Activated CD8-positive, alpha-beta memory T cell treated with anti-CD3 and anti-CD28 coated beads for 24 hours (primary cell): ENCODE data around the gene HS3ST6.
"Not testable (repeated sequence)": the region's sequence is repeated elsewhere in the genome, so short reads cannot be mapped to it uniquely, and the experiment has no call there.

Source experiments
- DNase-seq: peaks from one replicate; pipeline ENCODE4 v3.0.0-alpha.2; 2020

The HS3ST6 gene

DNA sequence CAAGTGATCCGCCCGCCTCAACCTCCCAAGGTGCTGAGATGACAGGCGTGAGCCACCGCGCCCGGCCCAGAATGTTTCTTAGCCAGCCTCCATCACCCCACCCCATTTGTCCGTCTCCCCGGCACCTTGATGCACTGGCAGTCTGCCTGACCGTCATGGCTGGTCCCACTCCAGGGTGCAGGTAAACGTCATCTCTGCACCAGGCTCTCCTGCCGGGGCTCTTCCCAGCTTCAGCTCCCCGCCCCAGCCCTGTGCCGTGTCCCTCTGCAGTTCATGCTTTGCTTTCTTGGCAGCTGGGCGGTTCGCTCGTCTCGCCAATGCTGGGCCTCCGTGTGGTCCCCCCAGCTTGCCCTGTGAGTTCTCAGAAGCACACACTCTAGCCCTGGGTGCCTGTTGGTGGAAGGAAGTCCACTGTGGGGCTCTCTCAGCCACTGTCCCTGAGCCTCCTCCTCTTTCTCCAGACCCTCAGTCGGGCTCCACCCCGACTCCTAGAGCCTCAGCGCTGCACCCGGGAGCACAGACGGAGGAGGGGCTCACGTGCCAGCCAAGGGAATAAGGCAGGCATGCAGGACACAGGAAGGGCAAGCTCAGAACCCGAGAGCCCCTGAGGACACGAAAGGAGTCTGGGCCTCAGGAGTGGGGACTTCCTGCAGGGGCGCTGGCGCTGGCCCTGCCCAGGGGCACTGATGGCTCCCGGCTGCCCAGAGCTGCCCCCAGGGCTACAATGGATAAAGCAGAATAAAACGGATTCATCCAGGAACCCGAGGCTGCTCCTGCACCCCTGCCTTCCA is 12.0 kb downstream of the HS3ST6 start:
- no peak for DNase-seq

DNA sequence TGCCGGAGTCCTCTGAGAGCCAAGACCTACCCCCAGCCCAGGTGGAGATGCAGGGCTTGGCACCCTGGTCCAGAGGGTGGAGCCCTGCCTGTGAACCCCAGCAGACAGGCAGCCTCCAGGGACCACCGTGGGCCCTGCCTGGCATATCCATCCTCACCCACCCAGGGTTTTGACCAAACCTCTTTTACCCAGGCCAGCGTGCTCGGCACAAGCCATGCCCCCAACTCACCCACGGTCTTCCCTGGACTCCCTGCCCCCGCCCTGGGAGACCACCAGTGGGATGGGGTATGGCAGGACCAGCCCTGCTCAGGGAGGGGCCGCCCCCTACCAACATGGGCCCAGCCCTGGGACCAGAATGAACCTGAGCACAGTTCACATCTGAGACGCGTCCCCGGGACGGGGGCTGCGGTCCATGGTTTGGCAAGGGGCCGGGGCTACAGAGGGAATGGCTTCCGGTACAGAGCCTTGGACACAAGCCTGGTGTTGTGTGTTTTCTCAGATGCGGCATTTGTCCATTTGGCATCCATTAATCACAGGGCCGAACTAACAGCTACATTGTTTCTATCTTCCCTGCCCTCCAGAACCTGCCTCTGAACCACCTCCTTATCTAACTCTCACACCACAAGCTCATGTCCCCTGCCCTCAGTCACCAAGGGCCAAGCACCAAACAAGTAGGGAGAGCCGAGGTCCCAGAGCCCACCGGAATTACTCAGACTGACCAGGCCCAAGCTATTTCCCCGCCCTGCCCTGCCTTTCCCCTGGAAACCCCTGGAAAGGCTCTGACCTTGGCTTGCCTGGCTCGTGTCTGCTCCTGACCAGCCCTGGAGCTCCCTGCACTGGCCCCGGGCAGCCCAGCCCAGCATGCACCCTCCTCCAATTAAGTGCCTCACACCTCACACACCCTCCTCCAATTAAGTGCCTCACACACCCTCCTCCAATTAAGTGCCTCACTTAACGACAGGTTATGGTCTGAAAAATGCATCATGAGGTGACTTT is 14.1 kb downstream of the HS3ST6 start:
- DNase-seq = no peak

DNA sequence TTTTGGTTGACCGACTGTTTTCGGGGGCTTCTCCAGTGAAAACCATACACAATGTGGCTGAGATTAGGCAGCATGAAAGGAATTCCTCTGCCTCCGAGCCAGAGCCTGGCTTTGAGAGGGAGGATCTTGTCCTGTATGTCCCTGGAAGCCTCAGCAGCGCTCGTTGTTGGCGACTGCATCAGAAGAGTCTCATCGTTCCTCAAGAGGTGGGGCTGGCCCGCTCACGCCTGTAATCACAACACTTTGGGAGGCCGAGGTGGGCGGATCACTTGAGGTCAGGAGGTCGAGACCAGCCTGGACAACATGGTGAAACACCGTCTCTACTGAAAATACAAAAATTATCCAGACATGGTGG is 15.0 kb downstream of the HS3ST6 start:
- no peak for DNase-seq

DNA sequence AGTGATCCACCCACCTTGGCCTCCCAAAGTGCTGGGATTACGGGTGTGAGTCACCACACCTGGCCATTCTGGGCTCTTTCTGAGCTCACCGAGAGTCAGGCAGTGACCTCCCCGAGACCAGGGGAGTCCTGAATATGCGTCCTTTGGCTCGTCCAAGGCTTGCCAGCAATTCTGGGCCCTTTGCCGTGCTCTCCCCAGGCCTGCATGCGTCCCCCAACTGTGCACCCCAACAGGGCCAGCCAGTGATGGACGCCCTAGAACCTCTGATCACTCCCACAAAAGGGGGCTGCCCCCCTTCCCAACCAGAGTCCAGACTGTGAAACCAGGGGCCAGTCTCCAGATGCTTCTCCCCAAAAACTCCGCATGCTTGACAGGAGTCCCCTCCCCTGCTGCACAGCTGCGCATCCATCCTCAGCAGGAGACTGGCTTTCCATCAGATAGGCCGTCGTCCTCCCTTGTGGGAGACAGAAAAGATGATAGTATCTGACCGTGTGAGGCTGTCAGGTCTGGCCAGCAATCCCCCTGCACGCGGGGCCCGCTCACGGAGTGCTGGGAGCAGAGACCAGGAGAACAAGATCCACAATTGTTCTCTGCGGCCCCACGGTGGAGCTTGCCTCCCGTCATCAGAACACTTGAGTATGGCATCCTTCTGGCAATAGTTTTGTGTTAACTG is 15.5 kb downstream of the HS3ST6 start:
- DNase-seq = no peak

DNA sequence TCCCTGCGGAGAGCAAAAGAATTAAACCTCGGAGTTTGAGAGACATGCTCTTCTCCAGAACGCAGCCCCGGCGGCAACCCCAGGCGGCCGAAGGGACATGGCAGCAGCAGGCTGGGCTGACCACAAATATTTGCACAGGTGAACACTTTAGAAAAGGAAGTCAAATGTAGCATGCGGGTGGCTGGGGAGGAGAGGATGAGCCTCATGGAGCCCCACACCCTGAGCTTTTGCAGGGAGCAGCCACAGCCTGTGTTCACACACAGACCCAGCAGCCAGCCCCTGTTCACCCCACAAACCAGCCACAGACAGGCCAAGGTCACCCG is 17.8 kb downstream of the HS3ST6 start:
- no peak for DNase-seq

DNA sequence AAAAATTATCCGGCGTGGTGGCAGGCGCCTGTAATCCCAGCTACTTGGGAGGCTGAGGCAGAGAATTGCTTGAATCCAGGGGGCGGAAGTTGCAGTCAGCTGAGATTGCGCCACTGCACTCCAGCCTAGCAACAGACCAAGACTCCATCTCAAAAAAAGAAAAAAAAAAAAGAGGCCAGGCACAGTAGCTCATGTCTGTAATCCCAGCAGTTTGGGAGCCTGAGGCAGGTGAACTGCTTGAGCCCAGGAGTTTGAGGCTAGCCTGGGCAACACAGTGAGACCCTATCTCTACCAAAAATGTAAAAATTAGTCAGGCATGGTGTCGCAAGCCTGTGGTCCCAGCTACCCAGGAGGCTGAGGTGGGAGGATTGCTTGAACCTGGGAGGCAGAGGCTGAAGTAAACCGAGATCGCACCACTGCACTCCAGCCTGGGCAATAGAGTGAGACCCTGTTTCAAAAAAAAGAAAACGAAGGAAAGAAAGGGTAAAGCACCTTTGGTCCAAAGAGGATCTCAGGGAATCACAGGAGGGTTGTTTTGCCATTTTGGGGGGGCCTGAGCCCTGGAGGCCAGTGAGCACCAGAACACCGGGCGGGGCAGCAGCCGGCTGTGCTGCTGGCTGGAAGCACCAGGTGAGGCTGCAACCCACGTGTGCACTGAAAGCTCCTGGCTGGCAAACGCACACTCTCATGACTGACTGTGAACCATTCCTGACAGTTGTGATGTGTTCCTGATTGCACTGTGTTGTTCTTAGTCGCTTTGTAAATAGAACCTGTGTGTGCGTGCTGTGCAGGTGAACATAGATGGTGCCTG is 18.4 kb downstream of the HS3ST6 start:
- no peak for DNase-seq

DNA sequence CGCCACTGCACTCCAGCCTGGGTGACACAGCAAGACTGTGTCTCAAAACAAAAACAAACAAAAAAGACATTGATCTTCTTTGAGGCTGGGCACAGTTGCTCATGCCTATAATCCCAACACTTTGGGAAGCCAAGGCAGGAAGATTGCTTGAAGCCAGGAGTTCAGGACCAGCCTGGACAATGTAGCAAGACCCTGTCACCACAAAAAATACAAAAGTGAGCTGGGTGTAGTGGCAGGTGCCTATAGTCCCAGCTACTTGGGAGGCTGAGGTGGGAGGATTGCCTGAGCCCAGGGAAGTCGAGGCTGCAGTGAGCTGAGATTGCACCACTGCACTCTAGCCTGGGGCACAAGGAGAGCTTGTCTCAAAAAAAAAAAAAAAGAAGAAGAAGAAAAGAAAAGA is 20.5 kb downstream of the HS3ST6 start:
- DNase-seq = not testable (repeated sequence)

DNA sequence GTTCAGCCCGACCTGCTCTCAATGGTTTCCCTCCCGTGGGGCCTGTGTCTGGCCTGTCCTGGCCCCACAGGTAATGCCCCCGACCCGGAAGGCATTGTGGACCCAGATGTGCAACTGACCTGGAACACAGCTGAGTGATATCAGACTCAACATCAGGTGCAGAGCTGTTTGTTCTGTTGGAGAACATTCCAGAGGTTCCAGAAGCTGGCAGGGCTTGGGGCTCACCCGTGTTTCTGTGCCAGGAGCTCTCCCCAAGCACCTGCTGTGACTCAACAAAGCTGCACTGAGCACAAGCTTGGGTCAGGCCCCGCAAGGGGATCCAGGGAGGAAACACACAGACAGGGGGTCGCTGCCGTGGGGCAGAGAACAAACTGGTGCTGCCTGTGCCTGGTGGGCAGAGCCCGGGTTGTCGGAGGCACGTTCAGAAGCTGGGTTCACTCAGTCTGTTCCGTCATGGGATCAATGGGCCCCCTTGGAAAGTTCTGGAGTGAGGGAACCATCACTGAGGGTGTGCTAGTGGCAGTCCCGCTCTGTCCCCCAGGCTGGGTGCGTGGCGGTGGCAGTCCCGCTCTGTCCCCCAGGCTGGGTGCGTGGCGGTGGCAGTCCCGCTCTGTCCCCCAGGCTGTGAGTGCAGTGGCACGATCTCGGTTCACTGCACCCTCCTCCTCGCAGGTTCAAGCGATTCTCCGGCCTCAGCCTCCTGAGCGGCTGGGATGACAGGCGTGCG is 22.1 kb downstream of the HS3ST6 start:
- no peak for DNase-seq

DNA sequence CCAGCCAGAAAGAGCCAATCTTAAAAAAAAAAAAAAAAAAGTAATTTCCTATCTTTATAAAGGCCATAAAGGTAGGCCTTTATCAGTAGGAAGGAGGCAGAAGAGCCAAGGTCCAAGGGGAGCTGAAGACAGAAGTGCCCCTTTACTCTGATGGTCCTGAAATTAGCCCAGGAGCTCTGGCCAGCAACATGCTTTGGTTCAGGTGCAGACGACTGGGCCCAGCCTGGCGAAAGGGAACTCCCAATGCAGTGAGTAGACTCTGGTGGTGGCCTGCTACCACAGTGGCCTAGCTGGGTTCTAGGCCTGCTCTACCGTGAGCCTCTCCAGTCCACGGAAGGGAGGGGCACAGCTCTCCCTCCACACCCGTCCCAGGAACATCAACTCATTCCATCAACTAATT is 23.1 kb downstream of the HS3ST6 start:
- no peak for DNase-seq

DNA sequence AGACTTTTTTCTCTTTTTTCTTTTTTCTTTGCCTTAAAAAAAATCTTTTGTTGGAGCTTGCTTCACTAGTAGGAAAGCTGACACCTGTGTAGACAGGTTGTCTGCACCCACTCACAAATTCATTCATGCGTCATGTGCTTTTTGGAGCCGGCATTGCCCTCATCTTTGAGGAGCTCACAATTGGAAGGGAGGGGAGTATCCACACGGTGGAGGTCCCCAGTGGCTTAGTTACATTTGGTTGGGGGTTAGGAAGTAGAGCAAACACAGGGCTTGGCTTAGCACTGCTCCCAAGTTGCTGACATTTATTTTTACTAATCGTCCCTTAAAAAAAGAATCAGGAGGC is 27.5 kb downstream of the HS3ST6 start:
- no peak for DNase-seq

DNA sequence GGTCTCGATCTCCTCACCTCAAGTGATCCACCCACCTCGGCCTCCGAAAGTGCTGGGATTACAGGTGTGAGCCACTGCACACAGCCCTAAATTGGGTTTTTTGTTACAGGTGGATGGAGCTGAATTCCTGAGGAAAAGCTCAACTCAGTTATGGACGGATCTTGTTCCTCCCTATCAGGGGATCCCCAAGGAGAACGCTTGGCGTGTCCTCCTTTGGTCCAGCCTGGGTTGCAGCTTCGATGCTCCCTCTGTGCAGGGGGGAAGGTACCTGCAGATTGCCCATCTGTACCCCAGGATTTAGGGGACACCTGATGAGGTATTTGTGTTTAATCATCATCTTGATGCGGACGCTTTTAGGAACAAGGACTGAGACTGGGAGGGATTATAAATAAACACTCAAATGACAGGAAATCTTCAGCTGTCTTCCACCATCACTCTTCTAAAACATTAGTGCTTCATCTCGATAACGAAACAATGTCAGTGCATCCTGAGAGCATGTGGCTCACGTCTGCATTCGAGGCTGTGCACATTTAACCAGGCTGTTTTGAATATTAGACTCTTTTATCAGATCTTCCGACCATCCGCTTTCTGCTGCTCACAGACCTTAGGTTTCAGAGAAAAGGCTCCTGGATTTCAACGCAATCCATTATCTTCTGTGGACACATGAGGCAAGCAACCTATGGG is 28.0 kb downstream of the HS3ST6 start:
- DNase-seq = no peak

DNA sequence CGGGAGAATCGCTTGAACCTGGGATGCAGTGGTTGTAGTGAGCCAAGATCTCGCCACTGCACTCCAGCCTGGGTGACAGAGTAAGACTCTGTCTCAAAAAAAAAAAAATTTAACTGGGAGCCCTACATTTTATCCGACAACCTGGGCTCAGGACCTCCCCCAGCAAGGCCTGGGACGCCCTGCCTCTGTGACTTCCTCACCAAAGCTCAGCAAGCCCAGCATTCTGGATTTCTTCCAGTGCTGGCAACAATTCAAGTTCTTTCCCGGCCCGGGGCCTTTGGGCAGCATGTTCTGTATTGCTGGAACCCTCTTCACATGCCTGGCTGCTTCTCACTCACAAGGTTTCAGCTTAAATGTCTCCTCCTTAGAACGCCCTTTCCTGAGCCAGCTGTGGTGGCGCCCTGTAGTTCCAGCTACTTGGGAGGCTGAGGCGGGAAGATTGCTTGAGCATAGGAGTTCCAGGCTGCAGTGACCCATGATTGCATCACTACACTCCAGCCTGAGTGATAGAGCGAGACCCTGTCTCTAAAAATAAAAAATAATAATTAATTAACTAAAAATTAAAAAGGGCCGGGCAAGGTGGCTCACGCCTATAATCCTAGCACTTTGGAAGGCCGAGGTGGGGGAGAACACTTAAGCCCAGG is 30.4 kb downstream of the HS3ST6 start:
- no peak for DNase-seq

DNA sequence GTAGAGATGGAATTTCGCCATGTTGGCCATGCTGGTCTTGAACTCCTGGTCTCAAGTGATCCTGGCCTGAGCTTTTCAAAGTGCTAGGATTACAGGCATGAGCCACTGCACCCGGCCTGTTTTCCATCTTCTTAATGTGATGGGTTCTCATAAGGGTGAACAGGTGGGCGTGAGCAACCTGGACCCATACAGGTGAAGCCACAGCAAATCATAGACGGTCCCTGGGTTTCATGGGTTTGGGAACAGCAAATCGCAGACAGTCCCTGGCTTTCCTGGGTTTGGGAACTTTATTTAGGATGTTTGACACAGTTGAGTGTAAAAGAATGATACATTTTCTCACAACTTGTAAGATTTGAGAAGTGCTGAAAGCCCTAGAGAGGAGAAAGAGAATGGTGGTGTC is 33.3 kb downstream of the HS3ST6 start:
- no peak for DNase-seq

DNA sequence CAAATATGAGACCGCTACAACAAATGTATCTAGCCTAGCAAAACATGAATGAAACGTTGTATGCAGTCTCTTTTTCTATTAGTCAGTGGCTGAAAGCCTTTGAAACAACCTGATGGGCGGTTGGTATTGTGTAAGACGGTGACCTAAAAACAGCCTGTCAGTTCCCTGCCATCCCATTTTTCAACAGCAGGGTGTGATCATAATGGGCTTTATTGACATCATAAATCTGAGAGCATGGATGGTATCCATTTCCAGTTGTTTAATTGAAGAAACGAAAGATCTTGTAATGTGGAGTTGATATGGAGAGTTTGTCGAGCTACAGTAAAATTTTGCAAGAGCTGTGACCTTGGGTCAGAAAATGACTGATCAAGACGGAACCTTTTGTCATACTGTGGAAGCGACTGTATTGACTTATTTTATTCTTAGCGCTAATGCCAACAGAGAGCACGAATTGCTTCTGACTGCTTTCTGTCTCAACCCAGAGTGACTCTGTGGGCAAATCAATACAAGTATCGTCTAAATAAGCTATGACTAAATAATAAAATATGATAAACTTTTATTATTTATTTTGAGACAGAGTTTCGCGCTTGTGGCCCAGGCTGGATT is 34.0 kb downstream of the HS3ST6 start:
- DNase-seq = no peak

DNA sequence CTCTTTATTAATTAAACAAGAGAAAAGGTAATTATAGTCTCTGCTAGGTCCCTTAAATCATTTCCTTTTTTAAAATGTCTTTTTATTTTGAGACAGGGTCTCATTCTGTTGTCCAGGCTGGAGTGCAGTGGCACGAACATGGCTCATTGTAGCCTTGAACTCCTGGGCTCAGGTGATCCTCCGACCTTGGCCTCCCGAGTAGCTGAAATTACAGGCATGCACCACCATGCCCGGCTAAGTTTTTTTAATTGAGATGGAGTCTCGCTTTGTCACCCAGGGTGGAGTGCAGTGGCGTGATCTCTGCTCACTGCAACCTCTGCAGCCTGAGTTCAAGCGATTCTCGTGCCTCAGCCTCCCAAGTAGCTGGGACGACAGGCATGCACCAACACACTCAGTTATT is 37.0 kb downstream of the HS3ST6 start:
- DNase-seq = not testable (repeated sequence)

DNA sequence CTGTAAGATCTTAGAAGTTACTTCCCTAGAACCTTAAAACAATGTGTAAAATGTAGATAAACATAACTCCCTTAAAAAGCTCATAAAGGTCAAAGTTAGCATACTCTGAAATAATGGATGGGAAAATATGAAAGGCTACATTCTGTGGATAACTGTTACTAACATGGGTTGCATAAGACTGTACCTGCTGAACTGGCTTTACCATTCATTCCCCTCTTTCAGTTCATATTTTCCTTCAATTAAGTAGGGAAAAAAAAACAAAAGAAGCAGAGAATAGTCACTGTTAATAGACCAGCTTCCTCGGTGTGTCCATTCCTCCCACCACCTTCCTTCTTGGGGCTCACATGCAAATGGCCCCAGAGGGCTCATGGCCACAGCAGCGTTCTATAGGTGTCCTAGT is 38.7 kb downstream of the HS3ST6 start:
- no peak for DNase-seq

DNA sequence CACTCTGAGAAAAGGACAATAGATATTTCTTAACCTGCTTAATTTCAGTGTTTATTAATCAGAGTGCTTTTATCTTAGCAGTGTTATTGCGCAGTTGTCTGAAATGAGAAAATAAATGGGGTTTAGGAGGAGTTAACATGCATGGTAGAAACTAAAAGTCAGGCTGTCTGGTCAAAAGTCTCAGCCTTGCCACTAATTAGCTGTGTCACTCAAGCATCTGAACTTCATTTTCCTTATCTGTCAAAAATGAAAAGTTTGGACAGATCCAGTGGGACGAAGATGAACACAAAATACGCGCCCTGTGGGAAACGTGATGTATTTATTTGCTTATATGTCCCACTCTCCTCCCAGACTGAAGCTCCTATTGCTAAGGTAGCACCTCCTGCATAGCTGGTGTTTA is 40.0 kb downstream of the HS3ST6 start:
- DNase-seq = no peak

DNA sequence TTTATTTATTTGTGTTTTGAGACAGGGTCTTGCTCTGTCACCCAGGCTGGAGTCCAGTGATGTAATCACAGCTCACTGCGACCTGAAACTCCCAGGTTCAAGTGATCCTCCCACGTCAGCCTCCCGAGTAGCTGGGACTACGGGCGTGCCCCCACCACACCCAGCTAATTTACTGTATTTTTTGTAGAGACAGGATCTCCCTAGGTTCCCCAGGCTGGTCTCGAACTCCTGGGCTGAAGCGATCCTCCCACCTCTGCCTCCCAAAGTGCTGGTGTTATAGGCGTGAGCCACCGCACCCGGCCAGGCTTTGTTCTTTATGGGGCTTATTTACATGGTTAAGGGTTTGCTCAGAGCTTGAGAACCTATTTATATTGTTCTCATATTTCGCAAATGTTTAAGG is 40.4 kb downstream of the HS3ST6 start:
- no peak for DNase-seq

DNA sequence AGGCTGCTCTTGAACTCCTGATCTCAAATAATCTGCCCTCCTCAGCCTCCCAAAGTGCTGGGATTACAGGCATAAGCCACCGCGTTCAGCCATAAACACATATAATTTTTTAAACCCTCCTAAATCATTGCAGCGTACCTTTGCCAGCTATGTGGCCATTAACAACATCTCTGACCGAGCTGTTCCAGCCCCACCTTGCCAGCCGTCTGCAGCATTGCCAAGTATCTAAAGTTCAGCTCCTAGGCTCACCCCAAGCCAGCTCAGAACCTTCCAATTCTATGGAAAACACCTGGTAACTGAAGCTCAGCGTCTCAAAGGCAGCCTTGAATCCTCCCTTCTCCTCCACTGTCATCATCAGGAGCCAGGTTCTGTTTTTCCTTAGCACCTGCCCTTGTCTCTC is 41.1 kb downstream of the HS3ST6 start:
- DNase-seq = no peak

DNA sequence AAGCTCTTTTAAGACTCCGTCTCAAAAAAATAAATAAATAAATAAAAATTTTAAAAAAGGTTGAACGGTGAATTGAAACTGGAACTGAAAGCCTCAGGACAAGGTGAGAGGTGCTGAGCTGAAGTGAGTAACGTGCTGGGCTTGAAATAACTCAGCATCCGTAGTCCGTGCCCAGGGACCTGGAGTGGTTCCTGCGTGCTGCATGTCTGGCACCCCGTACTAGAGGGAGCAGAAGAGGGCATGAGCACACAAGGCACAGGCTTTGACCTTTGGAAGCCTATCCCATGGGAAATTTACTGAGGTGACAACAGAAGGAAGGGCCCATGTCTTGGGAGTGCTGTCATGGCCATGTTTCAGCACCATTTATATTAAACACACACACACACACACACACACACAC is 41.7 kb downstream of the HS3ST6 start:
- DNase-seq = no peak

DNA sequence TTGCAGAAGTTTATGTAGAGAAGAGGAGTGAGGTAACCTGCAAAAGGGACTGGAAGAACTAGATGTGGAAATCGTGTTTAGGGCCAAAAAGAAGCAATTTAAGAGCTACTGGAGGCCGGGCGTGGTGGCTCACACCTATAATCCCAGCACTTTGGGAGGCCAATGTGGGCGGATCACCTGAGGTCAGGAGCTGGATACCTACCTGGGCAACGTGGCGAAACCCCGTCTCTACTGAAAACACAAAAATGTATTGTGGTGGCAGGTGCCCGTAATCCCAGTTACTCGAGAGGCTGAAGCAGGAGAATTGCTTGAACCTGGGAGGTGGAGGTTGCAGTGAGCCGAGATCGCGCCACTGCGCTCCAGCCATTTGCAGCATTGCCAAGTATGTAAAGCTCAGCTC is 42.1 kb downstream of the HS3ST6 start:
- DNase-seq = not testable (repeated sequence)
